Mucosa of descending colon (tissue), 3 donors: Measurements from ENCODE around the gene SEL1L3. TPM values are rescaled to one million over a fixed set of nuclear protein-coding genes. Genes with fewer than 3 reads are reported as not detected.

Experiments used
- ATAC-seq: fragments of 200-7000 bp; cut with Tn5 transposase; one replicate; pipeline ENCODE4 v1.9.1; 2020; ENCODE audit warnings: mild to moderate bottlenecking, moderate library complexity
- DNase-seq, 3 donors: peaks; one replicate each; pipeline ENCODE4 v3.0.0-alpha.2; 2020
- H3K36me3 ChIP-seq: fragments of 200-600 bp; one replicate; pipeline ENCODE4 v1.8.0; 2021; ENCODE audit warnings: low read depth, mild to moderate bottlenecking
- H3K4me1 ChIP-seq: fragments of 200-600 bp; one replicate; pipeline ENCODE4 v1.8.0; 2021; ENCODE audit warnings: low read depth, mild to moderate bottlenecking
- H3K4me3 ChIP-seq: fragments of 200-600 bp; one replicate; pipeline ENCODE4 v1.8.0; 2021; ENCODE audit warnings: mild to moderate bottlenecking
- H3K9me3 ChIP-seq: fragments of 200-600 bp; one replicate; pipeline ENCODE4 v1.8.0; 2021; ENCODE audit warnings: mild to moderate bottlenecking
- CTCF ChIP-seq: fragments of 200-600 bp; IDR thresholded peaks from one replicate; pipeline ENCODE4 v1.8.0; 2022; ENCODE audit warnings: antibody characterized with exemption, mild to moderate bottlenecking
- intact Hi-C, 2 donors: fragments of 100-400 bp; cut with DNase I in 1 of 2; cut with micrococcal nuclease in 1 of 2; formaldehyde crosslinking; loops; one replicate each; pipeline versions ENCODE4 v1.11.0 to v1.11.1; 2022; cut with DNase I, micrococcal nuclease
- total RNA-seq, 3 donors: library from RNA; stranded (reverse); fragmentation: NEBNext Ultra II Directional in 2 of 3; extraction: Animal tissue kit (Norgen Biotek cat#: 25700) in 2 of 3; gene quantifications; one replicate each; pipeline versions ENCODE4 v1.2.1 to v1.2.4, GENCODE V29; 2021 to 2023
- donor health status: DM: no; HTN: no; CAD: no; lungs with moderate emphysema.
- donor health status: DM: no; HTN: no; CAD: no.
- donor health status: DM: no; HTN: yes; CAD: no.

Gene SEL1L3
- total RNA-seq, 3 donors from 2014 or later = 51.7 to 104 (median 98.3) TPM

GRCh38 chr4:25857403-25857802 lies 5.4 kb downstream of the SEL1L3 start:
- no peak for TF ChIP-seq CTCF
- Histone ChIP-seq H3K36me3 (no peaks in the 10 kb centered on the region), H3K4me3 (no peak overlapping the region), H3K4me1 (peaks cover 47% of the 10 kb centered on the region), H3K9me3 (no peaks in the 10 kb centered on the region)
- ATAC-seq (no peak), DNase-seq (no peak)
- intact Hi-C loops = no loop called here

- ATAC-seq = no peak
- Histone ChIP-seq H3K4me3 (no peak overlapping the region), H3K4me1 (peaks cover 47% of the 10 kb centered on the region), H3K36me3 (no peaks in the 10 kb centered on the region), H3K9me3 (no peaks in the 10 kb centered on the region)
- intact Hi-C loops = no loop called here
- no peak for DNase-seq
- no peak for TF ChIP-seq CTCF
Measured at GRCh38 chr4:25856756-25857155, 6.0 kb downstream of the SEL1L3 start.

DNA sequence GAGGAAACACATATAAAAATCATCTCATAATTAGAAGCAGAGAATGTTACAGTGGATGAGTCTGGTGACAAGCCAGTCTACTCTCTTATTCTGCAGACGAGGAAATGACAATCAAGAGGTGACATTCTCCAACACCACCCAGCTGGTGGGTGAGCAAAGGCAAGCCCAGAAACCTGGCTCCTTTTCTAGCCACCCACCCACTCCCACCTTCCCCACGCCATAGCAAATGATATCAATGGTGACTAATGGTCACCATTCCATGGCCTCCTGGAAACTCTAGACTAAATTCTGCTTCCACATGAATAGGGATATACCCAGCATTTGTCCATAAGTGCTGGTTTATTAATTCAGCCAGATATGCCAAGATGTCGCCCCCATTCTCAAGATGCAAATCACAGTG lies 10.7 kb downstream of the SEL1L3 start:
- ATAC-seq = no peak

DNA sequence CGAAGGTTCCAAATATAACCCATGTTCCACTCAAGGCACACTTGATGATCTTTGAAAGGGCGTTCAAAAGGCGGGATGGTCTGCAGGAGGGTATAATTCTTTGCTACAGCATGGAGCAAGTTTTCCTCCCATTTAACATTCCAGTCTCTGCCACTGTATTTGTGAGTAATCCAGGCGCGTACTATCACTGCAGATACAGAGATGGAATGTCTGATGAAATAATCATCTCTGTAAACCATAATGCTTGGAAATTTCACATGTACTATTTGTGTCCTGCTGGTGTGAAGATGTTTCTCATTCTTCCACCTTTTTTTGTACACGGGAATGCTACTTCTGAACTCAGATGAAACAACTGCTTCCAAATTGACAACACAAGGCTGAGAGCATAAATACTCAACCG lies 15.5 kb downstream of the SEL1L3 start:
- no peak for TF ChIP-seq CTCF
- ATAC-seq = no peak
- no peaks in the 10 kb centered on the region for H3K9me3 ChIP-seq
- no peaks in the 10 kb centered on the region for H3K36me3 ChIP-seq
- H3K4me1 ChIP-seq = peaks cover 15% of the 10 kb centered on the region
- no peak overlapping the region for H3K4me3 ChIP-seq
- no peak for DNase-seq
- intact Hi-C loops = no loop called here

More for the DNA sequence above, 10.7 kb downstream of the SEL1L3 start:
- H3K36me3 ChIP-seq = no peaks in the 10 kb centered on the region
- H3K4me3 ChIP-seq = no peak overlapping the region
- H3K9me3 ChIP-seq = no peaks in the 10 kb centered on the region
- TF ChIP-seq CTCF = no peak
- intact Hi-C loops = no loop called here
- no peak for DNase-seq
- peaks cover 31% of the 10 kb centered on the region for H3K4me1 ChIP-seq

DNA sequence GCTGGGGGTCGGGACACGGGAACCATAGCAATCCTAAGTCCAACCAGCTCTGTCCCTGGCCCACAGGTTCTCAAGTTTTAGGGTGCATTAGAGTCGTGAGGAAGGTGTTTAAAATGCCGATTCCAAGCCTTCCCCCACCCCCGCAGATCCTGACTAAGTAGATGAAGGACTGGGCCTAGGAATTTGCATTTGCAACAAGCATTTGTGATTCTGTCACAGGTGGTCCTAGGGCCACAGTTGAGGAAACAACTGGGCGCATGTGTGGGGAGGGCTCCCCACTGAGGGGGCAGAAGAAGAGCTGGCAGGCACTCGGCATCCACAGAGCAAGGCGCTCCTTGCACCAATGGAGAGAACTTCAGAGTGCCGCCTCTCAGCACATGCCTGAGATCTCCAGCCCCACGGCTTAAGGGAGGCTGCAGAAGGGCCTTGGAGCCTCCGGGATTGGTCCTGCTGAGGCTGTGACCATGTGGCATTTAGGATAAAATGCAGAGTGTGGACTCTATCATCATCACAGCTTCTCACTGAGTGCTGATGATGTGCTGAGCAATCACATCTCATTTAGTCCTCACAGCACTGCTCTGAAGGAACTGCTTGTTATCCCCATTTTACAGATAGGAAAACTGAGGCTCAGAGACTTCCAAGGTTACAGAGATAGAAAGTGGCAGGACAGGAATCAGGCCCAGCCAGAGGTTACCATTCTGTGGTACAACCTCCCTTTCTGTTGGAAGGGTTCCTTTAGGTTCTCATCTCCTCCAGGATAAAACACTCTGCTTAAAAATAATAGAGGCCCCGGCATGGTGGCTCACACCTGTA lies 16.7 kb downstream of the SEL1L3 start:
- Histone ChIP-seq H3K4me1 (peaks cover 15% of the 10 kb centered on the region), H3K36me3 (no peaks in the 10 kb centered on the region), H3K4me3 (no peak overlapping the region), H3K9me3 (no peaks in the 10 kb centered on the region)
- no peak for TF ChIP-seq CTCF
- ATAC-seq (no peak), DNase-seq (no peak)
- intact Hi-C loops = no loop called here
